Subcutaneous adipose tissue (tissue), 4 donors: ENCODE measurements around the gene PRKG1. TPM values are rescaled to one million over a fixed set of nuclear protein-coding genes. Genes with fewer than 3 reads are reported as not detected.

ENCODE experiments used
- total RNA-seq, 4 donors: library from RNA; depleted of rRNA; stranded (reverse); fragments of >200 nt; gene quantifications; one replicate each; pipeline ENCODE4 v1.1.0, GENCODE V29; 2016
- TF ChIP-seq, protein P1 (sequence below): fragments of 450-650 bp; IDR thresholded peaks from one replicate; pipeline ENCODE4 v1.5.1; 2016; ENCODE audit warnings: low read depth, mild to moderate bottlenecking, control low read depth, antibody characterized with exemption, moderate library complexity

The PRKG1 gene
- total RNA-seq, 4 donors from 2014 or later: 7.6 to 17.2 (median 10.7) TPM

DNA sequence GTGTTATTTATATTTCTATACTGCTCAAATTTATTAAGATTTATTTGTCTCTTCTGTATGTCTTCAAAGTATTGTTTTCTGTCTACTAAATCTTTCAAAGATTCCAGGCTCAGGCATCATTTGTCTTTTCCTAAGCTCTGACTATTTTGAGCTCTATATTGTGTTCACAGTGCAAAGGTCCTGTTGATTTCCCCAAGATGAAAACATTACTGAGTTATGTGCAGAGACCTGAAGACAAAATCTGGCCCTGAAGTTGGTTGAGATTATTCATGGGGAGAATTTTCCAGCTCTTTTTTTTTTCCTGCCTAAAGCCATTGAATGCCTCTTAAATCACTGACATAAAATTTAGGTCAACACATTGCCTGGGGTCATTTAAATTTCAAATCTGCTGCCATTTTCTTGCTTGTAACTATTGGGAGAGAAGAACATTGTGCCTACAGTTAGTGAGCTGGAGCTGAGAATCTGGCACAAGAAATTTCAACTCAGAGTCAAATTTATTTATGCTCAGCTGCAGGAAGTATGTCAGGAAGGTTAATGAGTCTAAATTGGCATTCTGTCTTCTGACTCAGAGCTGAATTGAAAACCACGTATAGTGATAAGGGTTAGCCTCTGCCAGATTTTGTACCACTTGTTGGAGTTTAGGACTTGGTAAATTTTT lies 593.5 kb downstream of the PRKG1 start:
- TF ChIP-seq, protein P1, sequence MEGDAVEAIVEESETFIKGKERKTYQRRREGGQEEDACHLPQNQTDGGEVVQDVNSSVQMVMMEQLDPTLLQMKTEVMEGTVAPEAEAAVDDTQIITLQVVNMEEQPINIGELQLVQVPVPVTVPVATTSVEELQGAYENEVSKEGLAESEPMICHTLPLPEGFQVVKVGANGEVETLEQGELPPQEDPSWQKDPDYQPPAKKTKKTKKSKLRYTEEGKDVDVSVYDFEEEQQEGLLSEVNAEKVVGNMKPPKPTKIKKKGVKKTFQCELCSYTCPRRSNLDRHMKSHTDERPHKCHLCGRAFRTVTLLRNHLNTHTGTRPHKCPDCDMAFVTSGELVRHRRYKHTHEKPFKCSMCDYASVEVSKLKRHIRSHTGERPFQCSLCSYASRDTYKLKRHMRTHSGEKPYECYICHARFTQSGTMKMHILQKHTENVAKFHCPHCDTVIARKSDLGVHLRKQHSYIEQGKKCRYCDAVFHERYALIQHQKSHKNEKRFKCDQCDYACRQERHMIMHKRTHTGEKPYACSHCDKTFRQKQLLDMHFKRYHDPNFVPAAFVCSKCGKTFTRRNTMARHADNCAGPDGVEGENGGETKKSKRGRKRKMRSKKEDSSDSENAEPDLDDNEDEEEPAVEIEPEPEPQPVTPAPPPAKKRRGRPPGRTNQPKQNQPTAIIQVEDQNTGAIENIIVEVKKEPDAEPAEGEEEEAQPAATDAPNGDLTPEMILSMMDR: no peak

DNA sequence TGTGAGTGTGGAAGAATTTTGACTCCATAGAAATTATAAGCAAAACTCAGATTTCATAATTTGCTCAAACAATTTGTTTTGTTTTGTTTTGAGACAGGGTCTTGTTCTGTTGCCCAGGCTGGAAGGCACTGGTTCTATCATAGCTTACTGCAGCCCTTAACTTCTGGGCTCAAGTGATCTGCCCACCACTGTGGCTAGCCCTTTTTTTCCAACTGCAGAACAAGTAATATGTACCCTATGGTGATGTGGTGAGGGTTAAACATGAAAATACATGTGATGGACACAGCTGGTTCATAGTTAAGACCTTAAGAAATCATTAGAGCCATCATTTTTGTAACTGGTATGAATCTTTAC lies 594.0 kb downstream of the PRKG1 start:
- TF ChIP-seq, protein P1: no peak

DNA sequence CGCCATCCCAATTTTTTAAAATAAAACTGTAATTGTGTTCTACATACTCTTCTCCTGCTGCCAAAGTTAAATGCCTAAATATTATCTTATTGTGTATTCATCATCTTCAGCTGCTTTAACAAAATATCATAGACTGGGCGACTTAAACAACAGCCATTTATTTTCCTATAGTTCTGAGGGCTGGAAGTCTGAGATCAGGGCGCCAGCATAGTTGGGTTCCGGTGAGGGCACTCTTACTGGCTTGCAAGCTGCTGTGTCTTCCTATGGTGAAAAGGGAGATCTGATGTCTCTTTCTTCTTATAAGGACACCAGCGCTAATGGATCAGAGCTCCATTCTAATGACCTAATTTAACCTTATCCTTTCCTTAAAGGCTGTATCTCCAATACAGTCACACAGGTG lies 594.8 kb downstream of the PRKG1 start:
- TF ChIP-seq, protein P1: no peak

DNA sequence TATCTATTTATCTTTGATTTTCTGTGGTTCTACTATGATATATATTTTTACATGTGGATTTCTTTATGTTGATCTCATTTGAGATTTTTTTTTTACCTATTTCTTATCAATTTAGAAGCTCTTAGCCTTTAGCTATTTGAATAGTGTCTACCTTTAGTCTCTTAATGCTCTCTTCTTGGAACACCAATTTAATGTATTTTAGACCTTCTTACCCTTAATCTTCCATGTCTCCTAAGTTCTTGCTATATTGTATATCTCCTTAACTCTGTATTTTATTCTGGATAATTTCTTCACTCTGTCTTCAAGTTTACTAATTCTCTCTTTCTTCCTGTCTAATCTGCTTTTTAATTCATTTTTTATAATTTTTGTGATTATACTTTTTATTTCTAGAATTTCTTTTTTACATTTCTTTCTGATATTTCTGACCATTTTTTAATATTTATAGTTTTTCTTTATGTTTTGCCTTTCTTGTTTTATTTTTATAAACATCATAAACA lies 597.8 kb downstream of the PRKG1 start:
- TF ChIP-seq, protein P1: no peak

DNA sequence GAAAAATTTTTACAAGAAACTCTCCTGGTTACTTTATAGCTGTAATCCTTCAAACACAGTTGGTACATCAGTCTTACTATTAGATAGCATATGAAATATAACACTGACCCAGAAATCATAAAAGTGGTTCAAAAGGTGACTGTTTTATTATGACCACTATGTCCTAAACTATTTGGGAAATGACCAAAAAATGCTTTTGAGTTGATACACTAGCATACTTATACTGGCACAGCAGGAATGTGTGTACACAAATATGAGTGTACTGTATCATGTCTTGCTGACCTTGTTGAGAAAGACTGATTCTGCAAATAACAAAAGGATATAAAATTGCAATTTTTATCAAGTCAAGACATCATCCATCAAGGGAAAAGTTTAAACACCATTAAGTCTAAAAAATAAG lies 600.8 kb downstream of the PRKG1 start:
- TF ChIP-seq, protein P1: no peak

DNA sequence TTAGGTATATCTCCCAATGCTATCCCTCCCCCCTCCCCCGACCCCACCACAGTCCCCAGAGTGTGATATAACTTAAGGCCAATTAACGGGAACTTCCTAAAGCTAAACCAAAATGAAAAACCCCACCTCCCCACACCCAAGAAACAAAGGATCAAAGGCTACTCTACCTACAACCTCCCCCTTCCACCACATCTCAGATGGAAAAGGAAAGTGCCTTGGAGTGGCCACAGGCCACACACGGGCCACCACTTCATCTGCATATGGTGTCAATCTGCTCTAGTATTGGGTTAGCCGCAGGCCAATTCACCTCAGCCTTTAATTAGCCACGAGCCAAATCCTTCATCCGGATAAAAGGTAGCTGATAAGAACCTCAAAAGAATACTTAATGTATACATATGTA lies 605.6 kb downstream of the PRKG1 start:
- TF ChIP-seq, protein P1: no peak

DNA sequence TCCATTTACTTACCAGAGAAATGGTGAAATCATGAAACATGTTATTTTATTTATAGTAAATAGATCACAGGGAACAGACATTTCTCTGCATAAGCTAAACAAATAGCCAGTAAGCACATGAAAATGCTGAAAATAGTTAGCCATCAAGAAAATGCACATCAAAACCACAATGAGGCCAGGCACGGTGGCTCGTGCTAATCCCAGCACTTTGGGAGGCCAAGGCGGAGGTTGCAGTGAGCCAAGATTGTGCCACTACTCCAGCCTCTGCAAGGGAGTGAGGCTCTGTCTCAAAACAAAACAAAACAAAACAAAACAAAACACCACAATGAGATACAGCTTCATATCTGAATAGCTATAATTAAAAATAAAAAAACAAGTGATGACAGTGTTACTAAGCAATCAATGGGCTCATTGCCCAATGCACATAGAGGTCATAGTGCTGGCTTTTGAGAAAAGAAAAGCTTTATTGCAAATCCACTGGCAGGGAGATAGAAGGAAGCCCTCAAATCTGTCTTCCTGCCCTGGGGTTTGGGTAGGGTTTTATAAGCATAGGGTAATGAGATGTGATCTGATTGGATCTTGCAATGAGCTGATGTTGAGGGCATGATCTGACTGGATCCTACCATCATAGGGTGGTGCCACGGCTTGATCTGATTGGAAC lies 608.9 kb downstream of the PRKG1 start:
- TF ChIP-seq, protein P1: no peak
